GM23338 (cell line): Measurements from ENCODE around the gene NLE1. TPM values are rescaled to one million over a fixed set of nuclear protein-coding genes. Genes with fewer than 3 reads are reported as not detected.
A peak's percentile ranks its signal among the peaks of the same experiment; 100 is the strongest.
"Not testable (repeated sequence)": the region's sequence is repeated elsewhere in the genome, so short reads cannot be mapped to it uniquely, and the experiment has no call there.

ENCODE experiments used
- ATAC-seq: fragments of 200-7000 bp; cut with Tn5 transposase; 3 replicates; pipeline ENCODE4 v1.9.1; 2020
- DNase-seq: peaks from one replicate; pipeline ENCODE4 v3.0.0-alpha.2; 2015; ENCODE audit warnings: low spot score
- H2AFZ ChIP-seq: fragments of 200-600 bp; sonication (generic); 2 replicates; pipeline ENCODE4 v1.8.0; 2016; ENCODE audit warnings: antibody characterized with exemption, mild to moderate bottlenecking, moderate library complexity
- H3F3A ChIP-seq: fragments of 200-600 bp; sonication (generic); replicated peaks from 2 replicates; pipeline ENCODE4 v1.8.0; 2017; ENCODE audit warnings: antibody characterized with exemption, mixed run types, low read depth
- H3K27ac ChIP-seq: fragments of 200-600 bp; sonication (generic); 2 replicates; pipeline ENCODE4 v1.6.1; 2016; ENCODE audit warnings: low read depth
- H3K27me3 ChIP-seq: fragments of 200-600 bp; sonication (generic); 2 replicates; pipeline ENCODE4 v1.8.0; 2016; ENCODE audit warnings: mild to moderate bottlenecking, mixed run types, moderate library complexity; ENCODE audit not compliant: insufficient read depth
- H3K36me3 ChIP-seq: fragments of 200-600 bp; sonication (generic); 2 replicates; pipeline ENCODE4 v1.8.0; 2016; ENCODE audit warnings: mild to moderate bottlenecking; ENCODE audit not compliant: insufficient read depth
- H3K4me1 ChIP-seq: fragments of 200-600 bp; sonication (generic); 2 replicates; pipeline ENCODE4 v1.8.0; 2016; ENCODE audit warnings: mild to moderate bottlenecking, moderate library complexity; ENCODE audit not compliant: insufficient read depth
- H3K4me2 ChIP-seq: fragments of 200-600 bp; sonication (generic); 2 replicates; pipeline ENCODE4 v1.7.1; 2017; ENCODE audit warnings: mixed run types
- H3K4me3 ChIP-seq: fragments of 200-600 bp; sonication (generic); 2 replicates; pipeline ENCODE4 v1.6.1; 2016; ENCODE audit warnings: mixed run types
- H3K79me2 ChIP-seq: fragments of 200-600 bp; sonication (generic); replicated peaks from 2 replicates; pipeline ENCODE4 v1.8.0; 2017; ENCODE audit warnings: mild to moderate bottlenecking; ENCODE audit not compliant: insufficient read depth
- H3K9me2 ChIP-seq: fragments of 200-600 bp; sonication (generic); 2 replicates; pipeline ENCODE4 v1.8.0; 2017; ENCODE audit not compliant: insufficient read depth
- H4K20me1 ChIP-seq: fragments of 200-600 bp; sonication (generic); replicated peaks from 2 replicates; pipeline ENCODE4 v1.8.0; 2017; ENCODE audit warnings: mild to moderate bottlenecking; ENCODE audit not compliant: insufficient read depth
- H3K27ac Mint-ChIP-seq: 2 replicates; pipeline ENCODE4 v1.8.0; 2020; ENCODE audit warnings: inconsistent platforms, mild to moderate bottlenecking, moderate library complexity, mixed read lengths
- H3K27me3 Mint-ChIP-seq: 3 replicates; pipeline ENCODE4 v1.8.0; 2022; ENCODE audit warnings: low read depth, mild to moderate bottlenecking, moderate library complexity, mixed read lengths, inconsistent platforms; ENCODE audit not compliant: insufficient read depth, poor library complexity
- H3K36me3 Mint-ChIP-seq: 3 replicates; pipeline ENCODE4 v1.8.0; 2021; ENCODE audit warnings: low read depth, mild to moderate bottlenecking, inconsistent platforms, moderate library complexity, mixed read lengths
- H3K4me1 Mint-ChIP-seq: 3 replicates; pipeline ENCODE4 v1.8.0; 2020; ENCODE audit warnings: mild to moderate bottlenecking, inconsistent platforms, mixed read lengths
- H3K4me3 Mint-ChIP-seq: 3 replicates; pipeline ENCODE4 v1.8.0; 2021; ENCODE audit warnings: moderate library complexity, mild to moderate bottlenecking, inconsistent platforms, mixed read lengths
- H3K9me3 Mint-ChIP-seq: 3 replicates; pipeline ENCODE4 v1.8.0; 2020; ENCODE audit warnings: moderate library complexity, mild to moderate bottlenecking, inconsistent platforms, mixed read lengths
- CTCF ChIP-seq, 2 experiments: fragments of 200-600 bp in 1 of 2; sonication (generic) in 1 of 2; conservative IDR thresholded peaks; 2 replicates each; pipeline versions ENCODE4 v1.5.1 to v1.6.1; 2016 to 2017; ENCODE audit warnings: antibody characterized with exemption in 2 of 2, low read depth in 2 of 2, mild to moderate bottlenecking in 2 of 2, moderate library complexity in 1 of 2
- EZH2phosphoT487 ChIP-seq: fragments of 200-600 bp; sonication (generic); IDR thresholded peaks from one replicate; pipeline ENCODE4 v1.8.1; 2018; ENCODE audit warnings: antibody characterized with exemption; ENCODE audit not compliant: unreplicated experiment
- JUNB ChIP-seq: IDR thresholded peaks from one replicate; pipeline ENCODE4 v1.6.1; 2016; ENCODE audit warnings: antibody characterized with exemption; ENCODE audit not compliant: unreplicated experiment
- STAT1 ChIP-seq: IDR thresholded peaks from one replicate; pipeline ENCODE4 v1.6.1; 2016; ENCODE audit warnings: antibody characterized with exemption; ENCODE audit not compliant: unreplicated experiment
- ZNF331 ChIP-seq: fragments of 250-450 bp; sonication (Bioruptor Pico); IDR thresholded peaks from 2 replicates; pipeline ENCODE4 v1.5.0; 2020; ENCODE audit warnings: low read depth, mild to moderate bottlenecking, moderate library complexity
- polyA plus RNA-seq: library from polyadenylated mRNA; unstranded; fragments of >200 nt; fragmentation: Nextera tagmentation; extraction: Ambion mirVana; gene quantifications from 2 replicates; pipeline ENCODE4 v1.2.1, GENCODE V29; 2016
- total RNA-seq: library from RNA; depleted of rRNA; stranded (reverse); fragments of >200 nt; shearing (Covaris generic); gene quantifications from 2 replicates; pipeline ENCODE4 v1.2.3, GENCODE V29; 2014
- TF ChIP-seq, protein P1 (sequence below): IDR thresholded peaks from one replicate; pipeline ENCODE4 v1.6.1; 2018; ENCODE audit warnings: antibody characterized with exemption; ENCODE audit not compliant: unreplicated experiment

Gene NLE1
- total and polyA plus RNA-seq, 2 experiments from 2014 or later, result 16.6 to 66.4 TPM

DNA sequence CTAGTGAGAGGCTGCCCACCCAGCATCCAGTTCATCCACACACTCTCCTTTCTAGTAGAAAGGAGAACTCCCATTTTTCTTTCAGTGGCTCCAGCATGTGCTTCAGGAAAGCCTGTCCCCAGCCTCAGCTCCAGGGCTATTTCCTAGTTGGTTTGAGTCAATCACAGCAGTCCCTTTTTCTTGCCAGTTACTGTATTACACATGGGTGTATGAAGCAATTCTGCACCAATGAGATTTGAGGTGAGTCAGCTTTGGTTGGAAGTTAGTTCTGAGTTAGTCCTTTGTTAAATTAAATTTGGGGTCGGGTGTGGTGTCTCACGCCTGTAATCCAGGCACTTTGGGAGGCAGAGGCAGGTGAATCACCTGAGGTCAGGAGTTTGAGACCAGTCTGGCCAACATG, 47.2 kb downstream of the NLE1 start:
- Mint-ChIP-seq H3K27ac (no peak overlapping the region), H3K36me3 (peaks cover 4% of the 10 kb centered on the region; the same call in 2 of the 3 replicates), H3K9me3 (no peaks in the 10 kb centered on the region), H3K4me1 (peaks cover 4% of the 10 kb centered on the region; the same call in 1 of the 3 replicates), H3K27me3 (peaks cover 2% of the 10 kb centered on the region), H3K4me3 (no peak overlapping the region)
- 0 out of 2 replicates have a peak, but pooled peaks cover 3% of the 10 kb centered on the region for H3F3A ChIP-seq
- DNase-seq (no peak), ATAC-seq (no peak)
- H3K9me2 ChIP-seq, result no peaks in the 10 kb centered on the region
- TF ChIP-seq ZNF331 (CRISPR knock-in tag) (no peak), EZH2phosphoT487 (no peak), JUNB (no peak)
- TF ChIP-seq, protein P1, sequence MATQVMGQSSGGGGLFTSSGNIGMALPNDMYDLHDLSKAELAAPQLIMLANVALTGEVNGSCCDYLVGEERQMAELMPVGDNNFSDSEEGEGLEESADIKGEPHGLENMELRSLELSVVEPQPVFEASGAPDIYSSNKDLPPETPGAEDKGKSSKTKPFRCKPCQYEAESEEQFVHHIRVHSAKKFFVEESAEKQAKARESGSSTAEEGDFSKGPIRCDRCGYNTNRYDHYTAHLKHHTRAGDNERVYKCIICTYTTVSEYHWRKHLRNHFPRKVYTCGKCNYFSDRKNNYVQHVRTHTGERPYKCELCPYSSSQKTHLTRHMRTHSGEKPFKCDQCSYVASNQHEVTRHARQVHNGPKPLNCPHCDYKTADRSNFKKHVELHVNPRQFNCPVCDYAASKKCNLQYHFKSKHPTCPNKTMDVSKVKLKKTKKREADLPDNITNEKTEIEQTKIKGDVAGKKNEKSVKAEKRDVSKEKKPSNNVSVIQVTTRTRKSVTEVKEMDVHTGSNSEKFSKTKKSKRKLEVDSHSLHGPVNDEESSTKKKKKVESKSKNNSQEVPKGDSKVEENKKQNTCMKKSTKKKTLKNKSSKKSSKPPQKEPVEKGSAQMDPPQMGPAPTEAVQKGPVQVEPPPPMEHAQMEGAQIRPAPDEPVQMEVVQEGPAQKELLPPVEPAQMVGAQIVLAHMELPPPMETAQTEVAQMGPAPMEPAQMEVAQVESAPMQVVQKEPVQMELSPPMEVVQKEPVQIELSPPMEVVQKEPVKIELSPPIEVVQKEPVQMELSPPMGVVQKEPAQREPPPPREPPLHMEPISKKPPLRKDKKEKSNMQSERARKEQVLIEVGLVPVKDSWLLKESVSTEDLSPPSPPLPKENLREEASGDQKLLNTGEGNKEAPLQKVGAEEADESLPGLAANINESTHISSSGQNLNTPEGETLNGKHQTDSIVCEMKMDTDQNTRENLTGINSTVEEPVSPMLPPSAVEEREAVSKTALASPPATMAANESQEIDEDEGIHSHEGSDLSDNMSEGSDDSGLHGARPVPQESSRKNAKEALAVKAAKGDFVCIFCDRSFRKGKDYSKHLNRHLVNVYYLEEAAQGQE, result no peak
- H4K20me1 ChIP-seq, result no peaks in the 10 kb centered on the region
- no peak overlapping the region for H3K4me3 ChIP-seq
- H3K79me2 ChIP-seq, result no peaks in the 10 kb centered on the region
- H3K4me1 ChIP-seq, result peaks cover 4% of the 10 kb centered on the region; the same call in 1 of the 2 replicates
- H3K36me3 ChIP-seq, result no peaks in the 10 kb centered on the region
- no peak overlapping the region for H3K4me2 ChIP-seq
- H3K27ac ChIP-seq, result no peak overlapping the region
- no peak overlapping the region for H2AFZ ChIP-seq
- no peaks in the 10 kb centered on the region for H3K27me3 ChIP-seq

DNA sequence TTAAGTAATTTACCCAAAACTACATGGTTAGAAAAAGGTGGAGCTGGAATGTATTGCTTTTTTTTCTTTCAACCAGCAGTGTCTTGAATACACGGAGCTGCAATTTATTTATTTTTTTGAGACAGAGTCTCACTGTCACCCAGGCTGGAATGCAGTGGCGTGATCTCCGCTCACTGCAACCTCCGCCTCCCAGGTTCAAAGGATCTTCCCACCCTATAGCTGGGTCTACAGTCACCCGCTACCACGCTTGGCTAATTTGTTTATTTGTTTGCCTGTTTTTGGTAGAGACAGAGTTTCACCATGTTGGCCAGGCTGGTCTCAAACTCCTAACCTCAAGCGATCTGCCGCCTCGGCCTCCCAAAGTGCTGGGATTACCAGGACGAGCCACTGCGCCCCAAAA, 51.4 kb downstream of the NLE1 start:
- not testable (repeated sequence) for H3K9me2 ChIP-seq, H3K36me3 Mint-ChIP-seq, H3K36me3 ChIP-seq, DNase-seq, H4K20me1 ChIP-seq, H3K79me2 ChIP-seq, H3K4me3 ChIP-seq, H2AFZ ChIP-seq, ATAC-seq, H3K9me3 Mint-ChIP-seq, H3K4me2 ChIP-seq, H3K27ac ChIP-seq, H3K4me3 Mint-ChIP-seq, H3K27me3 ChIP-seq
- H3F3A ChIP-seq, result peaks cover 10% of the 10 kb centered on the region; the same call in 1 of the 2 replicates
- H3K27ac Mint-ChIP-seq, result peak overlapping the region; percentile 57; the same call in 1 of the 2 replicates
- peaks cover 10% of the 10 kb centered on the region for H3K27me3 Mint-ChIP-seq
- peaks cover 35% of the 10 kb centered on the region for H3K4me1 Mint-ChIP-seq
- peaks cover 33% of the 10 kb centered on the region for H3K4me1 ChIP-seq

DNA sequence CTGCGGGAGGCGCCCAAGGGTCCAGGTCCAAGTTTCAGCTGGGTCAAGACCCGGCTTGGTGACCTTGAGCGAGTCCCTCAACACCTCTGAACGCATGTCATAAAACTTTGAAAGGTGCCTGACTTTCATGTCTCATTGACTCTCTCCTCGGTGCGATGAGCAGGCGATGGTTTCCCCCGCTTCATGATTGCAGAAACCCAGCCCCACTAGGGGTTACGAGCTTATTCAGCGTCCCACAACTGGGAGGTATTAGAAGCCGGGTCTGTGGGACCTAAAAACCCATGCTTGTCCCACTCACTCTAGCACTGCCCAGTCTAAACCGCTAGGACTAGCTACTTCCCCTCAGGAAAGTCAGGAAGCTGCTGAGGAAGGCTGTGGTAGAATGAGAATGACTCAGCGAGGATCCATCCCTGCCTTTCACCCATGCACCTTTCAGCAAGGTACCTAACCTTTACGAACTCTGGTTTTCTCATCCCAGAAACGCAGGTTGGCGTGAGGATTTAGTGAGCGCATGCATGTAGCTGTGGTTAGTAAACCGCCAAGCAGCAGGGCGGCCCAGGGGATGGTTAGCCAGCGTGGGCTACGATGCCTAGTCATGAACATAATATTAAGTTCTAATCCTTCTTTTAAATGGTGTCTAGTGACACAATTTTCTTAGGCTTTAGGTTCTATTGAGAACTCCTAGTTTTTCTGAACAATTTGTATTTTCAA, 52.4 kb downstream of the NLE1 start:
- ATAC-seq, result peak; percentile 57
- no peaks in the 10 kb centered on the region for H4K20me1 ChIP-seq
- peak overlapping the region; percentile 77 for H3K27ac Mint-ChIP-seq
- H2AFZ ChIP-seq, result peak overlapping the region; percentile 100
- peak overlapping the region; percentile 84 for H3K4me2 ChIP-seq
- peak; percentile 72 for DNase-seq
- H3K79me2 ChIP-seq, result peaks cover 6% of the 10 kb centered on the region
- peaks cover 10% of the 10 kb centered on the region; the same call in 1 of the 2 replicates for H3F3A ChIP-seq
- TF ChIP-seq, protein P1, result no peak
- no peak for TF ChIP-seq STAT1
- TF ChIP-seq CTCF (conservative IDR thresholded peaks at IDR 0.05; ENCODE audit: low read depth in 2 of 2), result no peak; a peak in 1 of 4 replicates
- H3K9me2 ChIP-seq, result no peaks in the 10 kb centered on the region
- peak overlapping the region; percentile 51 for H3K4me3 ChIP-seq
- peak overlapping the region; percentile 67 for H3K27ac ChIP-seq
- H3K36me3 Mint-ChIP-seq, result no peaks in the 10 kb centered on the region; the same call in 2 of the 3 replicates
- no peaks in the 10 kb centered on the region; the same call in 2 of the 3 replicates for H3K9me3 Mint-ChIP-seq
- H3K4me1 ChIP-seq, result peaks cover 42% of the 10 kb centered on the region
- peak overlapping the region; percentile 68 for H3K4me3 Mint-ChIP-seq
- H3K27me3 Mint-ChIP-seq, result peaks cover 10% of the 10 kb centered on the region
- peaks cover 44% of the 10 kb centered on the region for H3K4me1 Mint-ChIP-seq
- H3K27me3 ChIP-seq, result peaks cover 8% of the 10 kb centered on the region; the same call in 1 of the 2 replicates
- H3K36me3 ChIP-seq, result no peaks in the 10 kb centered on the region
